Psoas muscle (tissue), 8 donors: Measurements from ENCODE around the gene OSBPL7. TPM values are rescaled to one million over a fixed set of nuclear protein-coding genes. Genes with fewer than 3 reads are reported as not detected.
A peak's percentile ranks its signal among the peaks of the same experiment; 100 is the strongest.

Source experiments
- ATAC-seq, 4 donors: fragments of 200-7000 bp; cut with Tn5 transposase; one replicate each; pipeline ENCODE4 v1.9.1; 2020; ENCODE audit warnings: moderate library complexity in 3 of 4, mild to moderate bottlenecking in 2 of 4
- DNase-seq, 2 donors: peaks; one replicate each; pipeline ENCODE4 v3.0.0-alpha.2; 2020
- H3K27ac ChIP-seq: fragments of 200-600 bp; one replicate; pipeline ENCODE4 v1.8.0; 2022
- H3K27me3 ChIP-seq, 3 donors: fragments of 200-600 bp in 1 of 3; one replicate each; pipeline versions ENCODE4 v1.6.1 to v1.8.0; 2013 to 2022; ENCODE audit warnings: low read length in 2 of 3, mild to moderate bottlenecking in 2 of 3, moderate library complexity in 1 of 3; ENCODE audit not compliant: insufficient read depth in 3 of 3
- H3K36me3 ChIP-seq, 2 donors: fragments of 200-600 bp in 1 of 2; one replicate each; pipeline versions ENCODE4 v1.6.1 to v1.8.0; 2013 to 2022; ENCODE audit warnings: low read depth in 1 of 2, mild to moderate bottlenecking in 1 of 2, moderate library complexity in 1 of 2; ENCODE audit not compliant: insufficient read depth in 1 of 2
- H3K4me1 ChIP-seq: fragments of 200-600 bp; one replicate; pipeline ENCODE4 v1.8.0; 2022
- H3K4me3 ChIP-seq: fragments of 200-600 bp; one replicate; pipeline ENCODE4 v1.8.0; 2022; ENCODE audit warnings: mild to moderate bottlenecking
- H3K9me3 ChIP-seq: fragments of 200-600 bp; one replicate; pipeline ENCODE4 v1.8.0; 2022
- CTCF ChIP-seq: fragments of 200-600 bp; IDR thresholded peaks from one replicate; pipeline ENCODE4 v1.8.0; 2022; ENCODE audit warnings: antibody characterized with exemption
- WGBS, 3 donors: extraction: QIAGEN DNeasy Blood & Tissue Kit; methylation state at CpG; one replicate each; pipeline versions ENCODE4 v1.1.6 to v1.1.7; 2013; 5-methylcytosine and 5-hydroxymethylcytosine counted together
- intact Hi-C, 2 donors: fragments of 100-400 bp; cut with DNase I; formaldehyde crosslinking; loops; one replicate each; pipeline versions ENCODE4 v1.11.0 to v1.14.2; 2022
- polyA plus RNA-seq, 3 donors: library from polyadenylated mRNA; stranded (reverse); fragments of 200-250 nt; gene quantifications; one replicate each; pipeline ENCODE4 v1.2.3, GENCODE V29; 2013
- total RNA-seq, 4 donors: library from RNA; stranded (reverse); fragmentation: NEBNext Ultra II Directional in 2 of 4; extraction: Animal tissue kit (Norgen Biotek cat#: 25700) in 2 of 4; gene quantifications; one replicate each; pipeline versions ENCODE4 v1.2.1 to v1.2.4, GENCODE V29; 2021 to 2023
- donor health status: healthy with polysubstance abuse.
- donor health status: DM: no; HTN: no; CAD: no; lungs with moderate emphysema.
- donor health status: Bipolar disorder and iron deficiency.
- donor health status: healthy.
- donor health status: DM: yes; HTN: yes; CAD: no.
- donor health status: DM: no; HTN: no; CAD: no.
- donor health status: DM: no; HTN: no; CAD: no.
- donor health status: DM: yes; HTN: yes; CAD: no.

OSBPL7 gene
- total and polyA plus RNA-seq, 7 donors = 0.95 to 23.4 (median 2.6) TPM

GRCh38 chr17:47843391-47843730 is 21.8 kb upstream of the OSBPL7 start:
- Histone ChIP-seq H3K4me3 (no peak overlapping the region), H3K27me3 (peaks cover 0 to 31% (median 13%) of the 10 kb centered on the region in 3 donors), H3K27ac (no peak overlapping the region), H3K9me3 (no peaks in the 10 kb centered on the region), H3K36me3 (peaks cover 0 to 6% of the 10 kb centered on the region in 2 donors), H3K4me1 (peaks cover 17% of the 10 kb centered on the region)
- DNase-seq (no peak), ATAC-seq (no peak)
- WGBS, 3 donors = 10 to 27% (median 25%) methylated on average over 3 to 6 of the region's 6 CpGs
- no peak for TF ChIP-seq CTCF
- intact Hi-C loops = loop anchor here in 1 of 2 donors (10.0 kb wide), 1 partner anchor 291 kb away; no protein-coding TSS in a partner anchor

GRCh38 chr17:47841488-47842291 is 20.1 kb upstream of the OSBPL7 start:
- no peak for TF ChIP-seq CTCF
- peaks cover 13% of the 10 kb centered on the region for H3K4me1 ChIP-seq
- H3K4me3 ChIP-seq = peak overlapping the region; percentile 77
- peak overlapping the region; percentile 65 for H3K27ac ChIP-seq
- no peaks in the 10 kb centered on the region for H3K9me3 ChIP-seq
- H3K27me3 ChIP-seq = peaks cover 0 to 15% (median 0%) of the 10 kb centered on the region in 3 donors
- WGBS, 3 donors = 65 to 70% (median 66%) methylated on average over 16 of the region's 16 CpGs
- ATAC-seq (peak in 1 of 4 donors; percentile 32), DNase-seq (no peak)
- peaks cover 0 to 22% of the 10 kb centered on the region in 2 donors for H3K36me3 ChIP-seq
- intact Hi-C loops = loop anchor here (1.0 to 10.0 kb wide), 5 partner anchors 49 to 293 kb away; no protein-coding TSS in a partner anchor

- Histone ChIP-seq H3K27me3 (peaks cover 0 to 7% (median 0%) of the 10 kb centered on the region in 3 donors), H3K4me1 (peaks cover 13% of the 10 kb centered on the region), H3K9me3 (no peaks in the 10 kb centered on the region), H3K27ac (peak within 1 kb of the TSS; percentile 65), H3K4me3 (peak within 1 kb of the TSS; percentile 77), H3K36me3 (peaks cover 0 to 29% of the 10 kb centered on the region in 2 donors)
- DNase-seq (peak; percentile 89 to 96), ATAC-seq (peak; percentile 96 to 99 (median 98))
- intact Hi-C loops = loop anchor here (1.0 to 10.0 kb wide), 5 partner anchors 49 to 294 kb away; no protein-coding TSS in a partner anchor
- WGBS, 3 donors = 0% methylated on average over 44 to 55 of the region's 55 CpGs
- TF ChIP-seq CTCF = peak; percentile 96
Observed at GRCh38 chr17:47840742-47841487, 19.3 kb upstream of the OSBPL7 start, which contains the start of gene SCRN2. SCRN2 (minus strand) TSS chr17:47841273; CDS start chr17:47840843, 430 bp downstream.

GRCh38 chr17:47840001-47840741 is 18.6 kb upstream of the OSBPL7 start:
- no peak for TF ChIP-seq CTCF
- Histone ChIP-seq H3K4me1 (peaks cover 13% of the 10 kb centered on the region), H3K4me3 (peak overlapping the region; percentile 77), H3K9me3 (no peaks in the 10 kb centered on the region), H3K27me3 (peaks cover 0 to 7% (median 0%) of the 10 kb centered on the region in 3 donors), H3K36me3 (peaks cover 0 to 31% of the 10 kb centered on the region in 2 donors), H3K27ac (peak overlapping the region; percentile 65)
- ATAC-seq (peak in 1 of 4 donors; percentile 3), DNase-seq (no peak)
- intact Hi-C loops = loop anchor here (2.0 to 10.0 kb wide), 3 partner anchors 51 to 295 kb away; no protein-coding TSS in a partner anchor
- 43 to 46% (median 45%) methylated on average over 17 of the region's 17 CpGs for WGBS, 3 donors
